Measurements from ENCODE around the gene MTCL3.

MTCL3 gene

GRCh38 chr6:127520066-127520465 is 931 bp upstream of the MTCL3 start:
- H3K79me2 ChIP-seq (ENCODE audit: low read length), result no peaks in the 10 kb centered on the region
- H4K20me1 ChIP-seq (ENCODE audit: insufficient read depth, low read length), result no peaks in the 10 kb centered on the region
- no peak overlapping the region for H2AFZ ChIP-seq (ENCODE audit: low read length)
- no peaks in the 10 kb centered on the region for H3F3A ChIP-seq (ENCODE audit: insufficient read depth, low read length)
- no peaks in the 10 kb centered on the region for H3K4me1 ChIP-seq (ENCODE audit: low read length)
- TF ChIP-seq EZH2phosphoT487 (IDR thresholded peaks at IDR 0.05; ENCODE audit: low read length) (no peak), EZH2 (optimal IDR thresholded peaks at IDR 0.05; ENCODE audit: low read depth, low read length) (no peak)
- TF ChIP-seq, protein P1, sequence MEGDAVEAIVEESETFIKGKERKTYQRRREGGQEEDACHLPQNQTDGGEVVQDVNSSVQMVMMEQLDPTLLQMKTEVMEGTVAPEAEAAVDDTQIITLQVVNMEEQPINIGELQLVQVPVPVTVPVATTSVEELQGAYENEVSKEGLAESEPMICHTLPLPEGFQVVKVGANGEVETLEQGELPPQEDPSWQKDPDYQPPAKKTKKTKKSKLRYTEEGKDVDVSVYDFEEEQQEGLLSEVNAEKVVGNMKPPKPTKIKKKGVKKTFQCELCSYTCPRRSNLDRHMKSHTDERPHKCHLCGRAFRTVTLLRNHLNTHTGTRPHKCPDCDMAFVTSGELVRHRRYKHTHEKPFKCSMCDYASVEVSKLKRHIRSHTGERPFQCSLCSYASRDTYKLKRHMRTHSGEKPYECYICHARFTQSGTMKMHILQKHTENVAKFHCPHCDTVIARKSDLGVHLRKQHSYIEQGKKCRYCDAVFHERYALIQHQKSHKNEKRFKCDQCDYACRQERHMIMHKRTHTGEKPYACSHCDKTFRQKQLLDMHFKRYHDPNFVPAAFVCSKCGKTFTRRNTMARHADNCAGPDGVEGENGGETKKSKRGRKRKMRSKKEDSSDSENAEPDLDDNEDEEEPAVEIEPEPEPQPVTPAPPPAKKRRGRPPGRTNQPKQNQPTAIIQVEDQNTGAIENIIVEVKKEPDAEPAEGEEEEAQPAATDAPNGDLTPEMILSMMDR (IDR thresholded peaks at IDR 0.05; ENCODE audit: low read length), result no peak
- no peaks in the 10 kb centered on the region for H3K27me3 ChIP-seq (replicated peaks; ENCODE audit: insufficient read depth, low read length)
- no peak overlapping the region for H3K27ac ChIP-seq (ENCODE audit: low read length)
- no peaks in the 10 kb centered on the region for H3K9me3 ChIP-seq (replicated peaks; ENCODE audit: insufficient read depth, low read length)
- H3K9me2 ChIP-seq (replicated peaks; ENCODE audit: insufficient read depth, low read length), result no peaks in the 10 kb centered on the region
- no peak overlapping the region for H3K9ac ChIP-seq (ENCODE audit: low read length)
- H3K4me2 ChIP-seq (ENCODE audit: low read depth, low read length), result no peak overlapping the region
- no peak overlapping the region for H3K4me3 ChIP-seq (ENCODE audit: low read length)
- DNase-seq, result peak; percentile 10
- H3K36me3 ChIP-seq (replicated peaks; ENCODE audit: insufficient read depth, low read length), result no peaks in the 10 kb centered on the region

- TF ChIP-seq EZH2phosphoT487 (IDR thresholded peaks at IDR 0.05; ENCODE audit: low read length), result no peak
- TF ChIP-seq, protein P1 (IDR thresholded peaks at IDR 0.05; ENCODE audit: low read length), result no peak
- no peak for TF ChIP-seq EZH2 (optimal IDR thresholded peaks at IDR 0.05; ENCODE audit: low read depth, low read length)
- Histone ChIP-seq H3K4me2 (ENCODE audit: low read depth, low read length) (no peak overlapping the region), H3K79me2 (ENCODE audit: low read length) (no peaks in the 10 kb centered on the region), H3K9me3 (replicated peaks; ENCODE audit: insufficient read depth, low read length) (no peaks in the 10 kb centered on the region), H3K4me3 (ENCODE audit: low read length) (no peak overlapping the region), H3K4me1 (ENCODE audit: low read length) (no peaks in the 10 kb centered on the region), H3K9ac (ENCODE audit: low read length) (no peak overlapping the region), H2AFZ (ENCODE audit: low read length) (no peak overlapping the region), H4K20me1 (ENCODE audit: insufficient read depth, low read length) (no peaks in the 10 kb centered on the region), H3F3A (ENCODE audit: insufficient read depth, low read length) (no peaks in the 10 kb centered on the region), H3K9me2 (replicated peaks; ENCODE audit: insufficient read depth, low read length) (no peaks in the 10 kb centered on the region), H3K27ac (ENCODE audit: low read length) (no peak overlapping the region), H3K27me3 (replicated peaks; ENCODE audit: insufficient read depth, low read length) (no peaks in the 10 kb centered on the region), H3K36me3 (replicated peaks; ENCODE audit: insufficient read depth, low read length) (no peaks in the 10 kb centered on the region)
- DNase-seq, result no peak
Observed at GRCh38 chr6:127519469-127519785, 292 bp upstream of the MTCL3 start.

GRCh38 chr6:127518191-127518709 is 885 bp downstream of the MTCL3 start:
- Histone ChIP-seq H2AFZ (ENCODE audit: low read length) (no peak overlapping the region), H4K20me1 (ENCODE audit: insufficient read depth, low read length) (no peaks in the 10 kb centered on the region), H3K27me3 (replicated peaks; ENCODE audit: insufficient read depth, low read length) (no peaks in the 10 kb centered on the region), H3K4me1 (ENCODE audit: low read length) (no peaks in the 10 kb centered on the region), H3K4me2 (ENCODE audit: low read depth, low read length) (no peak overlapping the region), H3K9ac (ENCODE audit: low read length) (no peak overlapping the region), H3F3A (ENCODE audit: insufficient read depth, low read length) (no peaks in the 10 kb centered on the region), H3K9me3 (replicated peaks; ENCODE audit: insufficient read depth, low read length) (no peaks in the 10 kb centered on the region), H3K27ac (ENCODE audit: low read length) (no peak overlapping the region), H3K36me3 (replicated peaks; ENCODE audit: insufficient read depth, low read length) (no peaks in the 10 kb centered on the region), H3K79me2 (ENCODE audit: low read length) (no peaks in the 10 kb centered on the region), H3K4me3 (ENCODE audit: low read length) (no peak overlapping the region), H3K9me2 (replicated peaks; ENCODE audit: insufficient read depth, low read length) (no peaks in the 10 kb centered on the region)
- TF ChIP-seq, protein P1 (IDR thresholded peaks at IDR 0.05; ENCODE audit: low read length), result no peak
- TF ChIP-seq EZH2 (optimal IDR thresholded peaks at IDR 0.05; ENCODE audit: low read depth, low read length), result no peak
- TF ChIP-seq EZH2phosphoT487 (IDR thresholded peaks at IDR 0.05; ENCODE audit: low read length), result no peak
- no peak for DNase-seq
